A673 (cell line): Measurements from ENCODE around the gene IFT27.

Experiments
- EZH2 ChIP-seq: fragments of 200-600 bp; sonication (generic); IDR thresholded peaks from 2 replicates; pipeline ENCODE4 v1.6.1; 2017; ENCODE audit warnings: borderline replicate concordance, low read depth, mild to moderate bottlenecking, mixed read lengths, antibody characterized with exemption, low read length; ENCODE audit not compliant: poor library complexity, severe bottlenecking
- TF ChIP-seq, protein P1 (sequence below): fragments of 300-800, 200-600 bp; sonication (generic); conservative IDR thresholded peaks from 2 replicates; pipeline ENCODE4 v1.5.1; 2017; ENCODE audit warnings: low read depth, mild to moderate bottlenecking, antibody characterized with exemption, low read length, moderate library complexity, mixed read lengths

DNA sequence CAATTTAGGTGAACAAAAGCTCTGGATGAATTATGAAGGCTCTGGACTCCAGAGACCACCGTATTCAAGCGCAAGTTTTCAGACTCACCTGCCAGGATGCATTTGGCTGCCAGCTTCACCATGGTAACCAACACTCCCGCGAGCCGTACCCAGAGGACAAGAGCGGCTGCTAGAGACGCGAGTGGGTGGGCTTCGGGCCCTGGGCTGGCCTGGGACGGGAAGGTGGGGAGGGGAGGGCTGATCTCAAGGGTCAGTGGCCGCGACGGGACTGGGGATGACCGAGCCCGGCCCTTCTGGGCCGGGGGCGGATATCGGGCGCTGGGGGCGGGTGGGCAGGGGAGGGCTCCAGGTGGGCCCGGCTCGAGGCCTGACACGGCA, 344 bp downstream of the IFT27 start:
- TF ChIP-seq, protein P1, sequence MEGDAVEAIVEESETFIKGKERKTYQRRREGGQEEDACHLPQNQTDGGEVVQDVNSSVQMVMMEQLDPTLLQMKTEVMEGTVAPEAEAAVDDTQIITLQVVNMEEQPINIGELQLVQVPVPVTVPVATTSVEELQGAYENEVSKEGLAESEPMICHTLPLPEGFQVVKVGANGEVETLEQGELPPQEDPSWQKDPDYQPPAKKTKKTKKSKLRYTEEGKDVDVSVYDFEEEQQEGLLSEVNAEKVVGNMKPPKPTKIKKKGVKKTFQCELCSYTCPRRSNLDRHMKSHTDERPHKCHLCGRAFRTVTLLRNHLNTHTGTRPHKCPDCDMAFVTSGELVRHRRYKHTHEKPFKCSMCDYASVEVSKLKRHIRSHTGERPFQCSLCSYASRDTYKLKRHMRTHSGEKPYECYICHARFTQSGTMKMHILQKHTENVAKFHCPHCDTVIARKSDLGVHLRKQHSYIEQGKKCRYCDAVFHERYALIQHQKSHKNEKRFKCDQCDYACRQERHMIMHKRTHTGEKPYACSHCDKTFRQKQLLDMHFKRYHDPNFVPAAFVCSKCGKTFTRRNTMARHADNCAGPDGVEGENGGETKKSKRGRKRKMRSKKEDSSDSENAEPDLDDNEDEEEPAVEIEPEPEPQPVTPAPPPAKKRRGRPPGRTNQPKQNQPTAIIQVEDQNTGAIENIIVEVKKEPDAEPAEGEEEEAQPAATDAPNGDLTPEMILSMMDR, result no peak
- no peak for TF ChIP-seq EZH2
